GM18909 (cell line): Measurements from ENCODE around the gene CSNK2A2.

Experiments used
- ATAC-seq: cut with Tn5 transposase; IDR thresholded peaks from one replicate; pipeline ENCODE4 v1.9.1; 2021; ENCODE audit warnings: mild to moderate bottlenecking; ENCODE audit not compliant: unreplicated experiment, poor library complexity

Gene CSNK2A2

DNA sequence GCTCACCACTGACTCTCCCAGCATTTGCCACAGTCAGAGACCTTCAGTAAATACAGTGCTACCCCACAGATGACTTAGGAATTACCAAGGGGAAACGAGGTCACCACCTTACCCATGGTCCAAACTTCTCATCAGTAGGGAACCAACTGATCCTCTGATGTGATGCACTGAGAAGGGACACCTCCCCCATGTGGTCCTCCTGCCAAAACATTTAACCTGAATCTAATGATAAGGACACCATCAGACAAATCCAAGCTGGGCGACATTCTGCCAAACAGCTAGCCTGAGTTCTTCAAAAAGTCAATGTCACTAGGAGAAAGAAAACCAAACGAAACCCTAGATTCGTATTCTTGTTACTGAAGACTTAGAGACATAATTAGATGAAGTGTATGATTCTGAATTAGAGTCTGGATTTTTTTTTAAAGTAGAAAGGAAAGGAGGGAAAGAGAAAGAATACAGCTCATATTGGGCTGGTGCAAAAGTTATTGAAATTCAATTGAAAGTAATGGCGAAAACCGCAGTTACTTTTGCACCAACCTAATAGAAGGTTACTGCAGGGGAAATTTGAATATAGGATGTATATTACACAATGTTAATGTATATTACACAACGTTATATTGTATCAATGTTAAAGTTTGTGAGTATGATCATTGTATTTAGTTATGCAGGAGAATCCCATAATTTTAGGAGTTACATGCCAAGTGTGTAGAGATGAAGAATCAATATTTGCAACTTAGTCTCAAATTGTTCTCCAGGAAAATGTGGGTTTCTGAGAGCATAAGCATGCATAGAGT lies 2.3 kb upstream of the CSNK2A2 start:
- no peak for ATAC-seq

DNA sequence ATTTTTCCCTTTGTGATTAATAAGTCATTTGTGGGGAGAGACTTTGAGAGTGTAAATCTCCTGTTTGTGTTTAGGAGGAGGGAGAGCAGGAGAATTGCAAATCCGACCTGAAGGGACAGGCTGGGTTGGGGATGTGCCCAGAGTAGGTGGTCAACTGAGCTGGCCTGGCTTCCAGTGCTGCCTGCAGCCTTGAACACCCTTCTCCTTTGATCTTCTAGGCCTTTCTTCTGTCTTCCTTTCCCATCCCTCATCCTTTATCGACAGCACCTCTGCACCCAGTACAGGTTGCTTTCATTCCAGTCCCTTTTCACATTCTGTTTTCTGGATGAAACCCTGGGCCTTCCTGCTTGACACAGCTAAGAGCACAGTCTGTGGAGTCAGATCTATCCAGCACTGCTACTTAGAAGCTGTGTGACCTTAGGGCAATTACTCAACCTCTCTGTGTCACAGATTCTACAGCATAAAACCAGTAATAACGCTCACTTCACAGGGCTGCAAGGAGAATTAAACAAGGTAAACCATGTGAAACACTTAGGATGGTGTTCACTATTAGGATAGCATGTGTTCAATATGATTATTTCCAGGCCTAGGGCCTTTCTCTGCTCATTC lies 1.0 kb upstream of the CSNK2A2 start:
- no peak for ATAC-seq

DNA sequence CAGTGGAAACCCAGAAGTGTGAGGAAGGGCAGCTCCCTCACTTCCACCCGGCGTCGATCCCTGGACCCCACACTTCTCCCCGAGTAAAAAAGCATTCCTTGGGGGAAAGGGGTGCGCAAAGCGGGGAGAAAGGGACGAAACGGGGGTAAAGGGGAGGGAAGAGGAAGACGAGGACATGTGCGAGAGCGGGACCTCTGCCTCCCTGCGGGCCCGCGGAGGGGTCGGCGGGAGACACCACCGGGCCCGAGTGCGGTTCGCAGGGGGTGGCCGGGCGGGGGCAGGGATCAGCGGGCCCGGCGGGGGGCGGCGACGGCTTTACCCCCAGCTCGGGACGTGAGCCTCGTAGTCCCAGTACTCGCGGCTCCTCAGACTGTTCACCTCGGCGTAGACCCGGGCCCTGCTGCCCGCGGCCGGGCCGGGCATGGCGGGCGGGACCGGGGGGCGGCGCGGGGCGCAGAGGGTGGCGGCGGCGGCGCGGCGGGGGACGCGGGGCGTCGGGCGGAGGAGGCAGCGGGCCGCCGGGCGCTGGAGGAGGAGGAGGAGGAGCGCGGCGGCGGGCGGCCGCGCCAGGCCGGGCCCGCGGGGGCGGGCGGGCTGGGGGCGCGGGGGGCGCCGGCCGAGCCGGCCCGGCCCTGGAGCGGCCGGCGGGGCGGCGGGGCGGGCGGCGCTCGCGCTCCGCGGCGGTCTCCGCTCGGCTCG lies 443 bp downstream of the CSNK2A2 start:
- peak; percentile 30 for ATAC-seq

DNA sequence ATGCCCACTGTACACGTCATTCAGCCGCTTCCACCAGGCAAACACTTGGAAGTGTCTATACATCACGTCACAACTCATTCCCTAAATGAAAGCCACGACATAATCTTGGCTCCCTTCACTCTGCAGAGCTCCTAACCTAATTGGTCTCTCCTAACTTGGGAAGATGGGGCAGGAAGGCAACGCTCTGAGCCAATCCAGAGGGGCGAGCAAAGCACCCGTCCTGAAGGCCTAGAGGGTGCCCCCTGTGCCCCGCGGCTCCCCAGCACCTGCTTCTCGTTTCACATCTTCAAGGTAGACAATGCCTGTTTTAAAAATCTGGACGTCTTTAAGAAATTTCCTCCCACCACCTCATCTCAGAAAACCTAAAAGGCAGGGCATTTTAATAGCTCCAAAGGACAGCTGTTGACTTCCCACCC lies 1.0 kb downstream of the CSNK2A2 start:
- no peak for ATAC-seq

DNA sequence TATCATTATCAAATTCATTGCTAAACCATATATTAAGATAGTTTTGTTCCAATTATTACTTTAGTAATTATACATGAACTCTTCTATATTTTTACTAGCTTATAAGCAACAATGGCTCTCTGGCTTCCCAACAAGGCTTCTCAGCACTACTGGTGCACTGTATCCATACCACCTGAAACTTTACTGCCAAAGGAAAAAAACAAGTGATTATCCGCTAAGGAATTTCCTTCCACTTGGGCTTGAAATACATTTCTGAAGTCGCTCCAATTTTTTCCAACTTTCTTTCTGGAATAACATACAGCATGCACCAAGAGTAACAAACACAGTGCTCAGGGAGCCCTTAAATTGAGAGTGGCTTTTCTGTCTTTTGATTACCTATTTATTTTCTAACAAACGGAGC lies 2.1 kb downstream of the CSNK2A2 start:
- ATAC-seq, result no peak

DNA sequence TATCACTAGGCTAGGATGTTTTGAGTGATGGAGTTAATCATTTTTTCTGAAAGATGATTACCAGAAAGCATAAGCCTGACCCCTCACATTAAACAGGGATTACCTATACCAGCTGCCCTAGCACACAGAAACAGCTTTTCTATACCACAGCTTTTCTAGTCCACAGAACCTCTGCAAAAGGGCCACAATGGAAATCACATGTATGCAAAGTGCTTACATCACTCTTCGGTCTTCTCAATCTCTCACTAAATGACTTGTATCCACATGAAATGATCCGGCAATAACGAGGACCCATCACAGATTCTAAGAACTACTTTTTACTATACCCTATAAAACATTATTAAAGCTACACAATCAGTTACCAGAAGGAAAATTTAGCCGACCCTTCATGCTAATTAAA lies 2.6 kb downstream of the CSNK2A2 start:
- no peak for ATAC-seq

DNA sequence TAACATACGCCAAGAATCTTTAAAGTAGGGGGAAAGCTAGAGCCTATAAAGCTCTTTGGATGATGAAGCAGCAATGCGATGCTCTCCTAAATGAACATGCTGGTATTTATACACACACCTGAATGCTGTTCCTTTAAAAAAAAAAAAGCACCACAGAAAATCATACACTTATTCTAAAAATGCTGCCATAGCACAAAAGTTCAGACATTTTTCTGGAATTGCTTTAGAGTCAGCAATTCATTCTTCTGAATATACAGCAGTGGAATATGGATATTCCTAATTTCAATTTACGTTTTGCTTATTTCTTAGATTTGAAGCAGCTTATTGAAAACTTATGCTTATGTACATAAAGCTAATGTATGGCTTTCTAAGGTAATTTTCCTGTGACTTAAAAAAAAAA lies 3.1 kb downstream of the CSNK2A2 start:
- no peak for ATAC-seq

DNA sequence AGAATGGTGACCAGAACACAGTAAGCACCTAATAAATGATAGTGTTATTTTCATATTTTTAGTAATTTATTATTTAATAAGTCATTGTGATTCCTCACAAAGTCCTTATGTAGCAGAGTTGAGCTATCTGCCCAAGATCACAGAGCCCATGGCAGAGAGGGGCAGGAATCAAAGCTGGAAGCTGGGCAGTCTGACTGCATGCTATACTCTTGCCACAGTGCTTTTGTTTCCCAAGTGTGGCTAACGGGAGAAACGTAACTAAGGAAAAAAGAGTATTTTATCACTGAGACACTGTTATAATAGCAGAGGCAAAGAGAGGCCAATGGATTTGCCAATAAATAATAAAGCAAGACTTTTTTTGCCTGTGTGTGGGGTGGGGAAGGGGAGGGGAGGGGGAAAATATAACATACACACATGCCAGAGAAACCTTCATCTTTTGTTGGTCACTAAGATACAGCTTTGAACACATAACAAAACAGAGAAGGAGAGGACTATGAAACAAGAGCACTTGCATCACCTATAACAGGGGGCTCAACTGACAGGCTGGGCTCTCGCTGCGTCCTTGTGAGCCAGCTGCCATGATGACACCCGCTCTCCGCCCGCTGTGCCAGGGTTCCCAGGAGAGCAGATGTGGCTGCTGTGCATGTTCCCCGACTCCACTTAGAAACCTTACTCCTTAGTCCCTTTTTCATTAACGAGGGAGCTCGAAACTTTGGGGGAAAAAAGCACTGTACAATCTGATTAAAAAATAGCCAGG lies 10.1 kb downstream of the CSNK2A2 start:
- no peak for ATAC-seq

DNA sequence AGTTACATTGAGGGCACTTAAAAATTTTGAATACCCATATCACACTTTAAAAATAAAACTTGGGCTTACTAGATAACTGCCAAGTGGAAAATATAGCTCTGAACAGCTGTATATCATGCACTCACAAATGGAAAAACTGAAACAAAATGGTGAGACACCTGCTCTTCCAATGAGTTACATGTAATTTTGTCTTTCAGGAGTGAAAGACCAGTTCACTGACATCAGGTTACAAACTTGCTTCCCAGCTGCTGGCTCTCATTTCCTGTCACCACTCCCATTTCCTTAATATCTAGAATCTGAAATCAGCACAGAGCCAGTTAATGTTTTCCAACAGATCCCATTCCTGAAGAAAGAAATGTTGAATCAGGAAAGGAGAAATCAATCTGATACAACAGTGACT lies 10.8 kb downstream of the CSNK2A2 start:
- ATAC-seq, result no peak

DNA sequence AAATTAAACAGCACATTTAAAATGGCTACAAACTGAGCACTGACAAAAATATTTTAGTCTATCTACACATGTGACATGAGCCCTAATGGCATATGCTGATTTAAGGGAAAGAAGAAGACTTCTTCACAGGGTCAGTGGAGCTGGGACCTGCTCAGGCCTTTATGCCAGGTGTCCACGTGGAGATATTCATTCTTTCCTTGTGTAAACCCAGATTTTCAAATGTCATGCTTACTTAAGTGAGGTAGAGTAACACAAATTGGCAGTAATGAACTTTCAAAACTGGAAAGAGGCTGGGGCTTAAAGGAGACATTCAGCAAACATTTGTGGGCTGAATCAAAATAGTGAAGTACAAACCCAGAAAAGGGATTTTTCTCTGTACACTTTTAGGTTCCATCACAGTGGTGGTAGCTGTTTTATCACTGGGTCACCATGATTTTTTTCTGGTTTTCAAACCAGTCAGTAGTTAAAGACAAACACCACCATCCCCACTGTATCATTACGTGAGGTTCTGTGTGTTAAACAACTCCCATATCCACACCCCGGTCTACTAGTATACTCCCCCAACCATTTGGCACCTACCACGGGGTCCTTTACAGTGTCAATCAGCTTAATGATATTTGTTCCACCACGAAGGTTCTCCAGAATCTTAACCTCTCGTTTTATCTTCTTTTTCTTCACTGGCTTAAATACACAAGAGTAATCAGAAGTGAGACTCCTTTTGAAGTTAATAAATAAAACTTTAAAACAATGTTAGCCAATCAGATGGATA lies 11.5 kb downstream of the CSNK2A2 start:
- no peak for ATAC-seq

DNA sequence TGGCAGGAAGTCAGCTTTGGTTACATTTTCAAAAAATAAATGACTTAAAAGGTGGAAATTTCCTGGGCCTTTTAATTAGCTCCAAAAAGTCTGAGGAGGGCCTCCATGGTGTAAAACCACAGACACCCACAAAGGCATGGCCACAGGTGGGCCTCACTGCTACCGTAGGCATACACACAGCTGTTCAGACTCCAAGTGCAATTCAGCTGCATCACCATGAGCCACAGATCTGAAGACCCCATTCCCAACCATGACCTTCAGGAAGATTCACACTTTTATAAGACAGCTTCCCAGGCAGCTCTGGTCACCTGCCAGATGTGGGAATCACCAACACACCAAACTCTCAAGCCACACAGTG lies 20.6 kb downstream of the CSNK2A2 start:
- no peak for ATAC-seq

DNA sequence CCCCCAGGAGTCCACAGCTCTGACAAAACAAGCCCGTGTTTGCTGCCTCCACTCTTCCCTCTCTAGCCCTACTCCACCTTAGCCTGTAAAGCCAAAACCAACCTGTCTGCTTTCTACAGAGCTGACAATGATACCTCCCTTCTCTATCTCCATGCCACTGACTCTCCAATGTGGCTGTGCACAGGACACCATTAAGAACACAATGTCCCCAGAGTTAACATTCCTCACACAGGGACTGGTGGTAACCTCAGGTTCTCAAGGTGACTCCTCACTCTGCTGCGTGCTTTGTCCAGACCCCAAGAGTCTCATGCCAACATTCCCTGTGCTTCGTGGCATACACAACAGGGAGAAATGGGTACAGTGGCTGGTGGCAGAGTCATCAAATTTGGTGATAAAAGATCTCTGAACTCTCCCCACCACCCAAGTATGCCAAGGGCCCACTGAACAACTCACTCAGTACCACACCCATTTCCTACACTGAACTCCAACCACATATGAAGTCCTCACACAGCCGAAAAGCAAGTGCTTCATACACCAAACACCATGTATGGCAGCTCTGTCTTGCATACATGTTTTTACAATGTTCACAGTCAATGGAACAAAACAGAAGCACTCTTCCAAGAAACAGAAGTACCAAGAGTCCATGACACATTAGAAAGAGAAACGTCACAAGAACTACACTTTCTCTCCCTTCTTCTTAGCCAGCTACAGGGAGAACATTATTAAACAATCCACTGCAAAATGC lies 21.1 kb downstream of the CSNK2A2 start:
- ATAC-seq, result no peak

DNA sequence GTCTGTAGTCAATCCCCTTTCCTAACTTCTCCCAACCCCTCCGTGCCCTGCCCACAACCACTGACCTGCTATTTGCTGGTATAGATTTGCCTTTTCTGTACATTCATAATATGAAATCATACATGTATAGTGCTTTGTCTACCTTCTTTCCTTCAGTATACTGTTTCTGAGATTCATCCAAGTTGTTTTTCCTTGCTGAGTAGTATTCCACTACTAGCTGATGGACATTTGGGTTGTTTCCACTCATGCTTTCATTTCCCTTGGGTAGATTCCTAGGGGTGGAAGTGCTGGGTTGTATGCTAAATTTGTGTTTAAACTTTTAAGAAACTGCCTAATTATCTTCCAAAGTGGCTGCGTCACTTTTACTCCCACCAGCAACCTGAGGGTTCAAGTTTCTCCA lies 27.7 kb downstream of the CSNK2A2 start:
- no peak for ATAC-seq

DNA sequence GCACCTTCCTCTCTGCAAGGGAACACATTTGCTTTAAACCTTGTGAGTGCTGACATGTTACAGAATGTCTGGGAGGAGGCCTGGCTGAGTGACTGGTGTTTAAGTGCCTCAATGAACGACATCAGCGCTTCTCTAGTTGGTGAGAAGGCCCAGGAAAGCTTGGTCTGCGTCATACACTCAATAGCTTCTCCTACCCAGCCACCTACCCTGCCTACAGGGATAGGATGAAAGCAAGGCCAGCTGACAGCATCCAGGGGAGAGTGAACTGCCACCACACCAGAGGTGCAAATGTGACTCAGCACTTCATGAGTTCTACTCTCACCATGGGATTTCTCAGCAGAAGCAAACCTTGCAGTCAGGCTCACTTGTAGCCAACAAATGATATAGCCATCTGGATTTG lies 37.1 kb downstream of the CSNK2A2 start:
- no peak for ATAC-seq

DNA sequence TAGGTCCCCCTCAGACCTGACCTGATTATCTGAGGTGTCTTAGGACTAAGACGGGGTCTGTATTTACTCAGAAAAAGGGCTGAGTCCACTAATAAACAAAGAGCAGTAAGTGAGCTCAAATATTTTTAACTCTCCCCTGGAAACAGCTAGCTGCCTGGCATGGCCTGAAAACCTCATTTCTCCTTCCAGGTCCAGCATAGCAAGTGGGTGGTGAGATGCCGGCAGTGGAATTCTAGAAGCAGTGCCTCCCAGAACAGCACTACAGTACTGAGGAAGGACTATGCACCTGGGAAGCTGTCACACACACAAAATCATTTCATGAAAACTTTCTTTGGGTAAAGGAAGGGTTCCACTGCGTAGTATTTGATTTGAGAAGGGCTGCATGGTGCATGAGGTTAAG lies 39.2 kb downstream of the CSNK2A2 start:
- no peak for ATAC-seq

DNA sequence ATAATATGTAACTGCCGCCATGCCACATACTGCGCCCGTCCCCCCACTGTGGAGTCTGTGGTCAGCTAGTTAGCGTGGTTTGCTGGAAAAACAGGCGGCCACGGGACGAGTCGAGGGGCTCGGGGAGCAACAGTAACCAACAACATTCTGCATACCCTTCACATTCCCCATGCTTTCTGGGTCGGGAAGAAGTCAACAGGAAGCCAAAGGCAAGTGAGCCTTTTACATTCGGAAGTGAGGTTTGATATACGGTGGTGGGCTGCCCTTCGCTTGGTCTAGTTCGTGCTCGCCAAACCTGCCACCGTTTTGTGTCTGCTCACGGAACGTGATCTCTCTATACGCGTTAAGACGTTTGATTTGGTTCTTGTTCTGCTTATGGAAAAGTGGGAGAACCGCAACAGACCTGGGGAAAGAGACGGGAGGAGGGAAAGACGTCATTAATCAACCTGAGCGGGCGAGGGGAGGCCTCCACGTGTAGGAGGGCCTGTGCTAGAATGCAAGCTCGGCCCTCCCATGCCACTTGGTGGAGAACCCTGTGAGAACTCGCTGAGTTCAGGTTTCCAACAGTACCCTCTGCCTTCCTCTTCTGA lies 39.9 kb downstream of the CSNK2A2 start:
- no peak for ATAC-seq

DNA sequence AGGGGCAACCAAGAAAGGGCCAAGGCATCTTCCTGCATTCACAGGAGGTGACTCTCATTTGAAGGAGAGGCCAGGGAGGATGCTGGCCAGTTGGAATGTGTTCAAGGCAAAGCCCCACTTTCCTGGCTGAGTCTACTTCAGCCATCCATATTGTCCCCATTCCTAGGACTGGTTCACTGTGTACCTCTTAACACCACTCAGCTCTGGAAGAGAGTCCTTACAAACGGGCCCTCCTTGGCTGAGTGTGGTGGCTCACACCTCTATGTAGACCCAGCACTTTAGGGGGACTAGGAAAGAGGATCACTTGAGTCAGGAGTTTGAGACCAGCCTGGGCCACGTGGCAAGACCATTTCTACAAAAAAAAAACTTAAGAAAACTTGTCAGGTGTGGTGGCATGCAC lies 40.7 kb downstream of the CSNK2A2 start:
- ATAC-seq, result no peak

DNA sequence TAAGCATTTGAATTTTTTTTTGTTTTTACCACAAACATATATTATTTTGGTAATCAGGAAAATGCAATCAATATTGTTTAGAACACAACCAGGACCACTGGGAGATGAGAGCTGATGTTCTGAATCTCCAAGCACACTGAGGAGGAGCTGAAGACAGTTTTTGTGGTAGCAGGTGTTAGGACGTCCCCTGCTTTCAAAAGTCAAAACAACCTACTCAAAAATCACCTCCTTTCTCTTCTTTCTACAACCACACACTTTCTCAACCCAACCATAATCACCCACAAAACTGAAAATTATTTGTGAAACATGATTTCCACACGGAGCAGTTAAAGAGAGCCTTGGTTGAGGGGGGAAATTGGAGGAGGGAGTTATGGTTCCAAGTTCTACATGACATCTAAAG lies 42.1 kb downstream of the CSNK2A2 start:
- no peak for ATAC-seq

DNA sequence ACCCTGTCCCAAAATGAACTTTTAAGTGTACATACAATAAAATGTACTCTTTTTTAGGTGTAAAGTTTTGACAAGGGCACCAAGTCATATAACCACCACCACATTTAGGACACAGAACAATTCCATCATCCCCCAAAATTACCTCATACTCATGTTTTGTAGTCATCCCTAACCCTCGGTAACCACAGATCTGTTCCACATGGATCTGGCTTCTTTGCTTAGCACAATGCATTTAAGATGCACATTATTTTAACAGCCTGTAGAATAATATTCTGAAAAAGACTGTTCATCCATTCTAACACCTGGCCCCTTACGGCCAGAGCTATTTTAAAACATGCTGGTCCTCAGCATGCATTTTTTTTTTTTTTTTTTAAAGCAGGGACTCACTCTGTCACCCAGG lies 43.6 kb downstream of the CSNK2A2 start:
- ATAC-seq, result no peak
